ENCODE results near the gene WDTC1.
"Not testable (repeated sequence)": the region's sequence is repeated elsewhere in the genome, so short reads cannot be mapped to it uniquely, and the experiment has no call there.

WDTC1 gene

DNA sequence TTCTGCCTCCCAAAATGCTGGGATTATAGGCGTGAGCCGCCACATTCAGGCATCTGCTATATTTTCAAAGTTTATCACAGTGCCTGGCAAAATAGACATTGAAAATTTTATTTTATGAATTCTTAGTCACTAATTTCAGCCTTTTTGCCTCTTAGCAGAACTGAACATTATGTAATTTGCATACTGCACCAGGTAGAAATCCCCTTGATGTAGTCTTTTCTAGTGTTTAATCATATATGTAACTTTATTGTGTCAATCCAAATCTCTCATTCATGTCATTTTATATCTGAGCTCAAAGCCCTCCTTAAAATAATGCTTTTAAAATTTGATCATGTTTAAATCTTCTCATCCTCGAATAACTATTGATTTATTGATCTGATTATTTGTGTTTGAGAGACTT is 19.2 kb downstream of the WDTC1 start:
- DNase-seq = no peak

DNA sequence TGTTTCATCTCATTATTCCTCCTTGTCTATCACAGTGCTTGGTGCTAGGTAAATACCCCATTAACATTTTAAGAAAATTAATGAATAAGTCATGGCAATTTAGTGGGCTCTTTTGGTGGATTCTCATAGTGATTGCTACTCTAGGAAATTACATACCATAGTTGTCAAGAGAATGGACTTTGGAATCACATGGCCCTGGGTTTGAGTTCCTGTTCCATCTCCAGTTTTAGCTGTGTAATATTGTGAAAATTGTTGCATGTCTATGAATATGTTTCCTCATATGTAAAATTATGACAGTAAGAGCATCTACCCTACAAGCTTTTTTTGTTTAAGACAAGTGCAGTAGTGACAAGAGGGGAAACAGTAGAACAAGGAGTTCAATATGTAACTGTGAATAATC is 20.7 kb downstream of the WDTC1 start:
- DNase-seq = no peak

DNA sequence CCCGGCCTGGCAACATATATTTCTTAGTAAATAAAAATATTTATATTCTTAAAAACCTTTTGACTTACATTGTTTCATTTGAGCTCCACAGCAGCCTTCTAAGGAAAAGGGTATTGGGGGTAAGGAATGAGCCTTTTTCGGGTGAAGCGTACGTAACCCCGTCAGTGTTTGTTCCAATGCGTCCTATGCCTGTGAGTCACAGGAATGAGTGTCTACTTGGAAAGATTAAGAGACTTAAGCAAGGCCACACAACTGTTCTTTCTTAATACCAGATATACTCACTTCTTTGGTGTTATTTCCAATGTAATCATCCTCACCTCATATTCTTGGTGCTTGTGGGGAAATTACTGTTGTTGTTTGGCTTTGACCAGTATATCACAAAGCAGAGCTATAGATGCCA is 22.7 kb downstream of the WDTC1 start:
- DNase-seq = no peak

DNA sequence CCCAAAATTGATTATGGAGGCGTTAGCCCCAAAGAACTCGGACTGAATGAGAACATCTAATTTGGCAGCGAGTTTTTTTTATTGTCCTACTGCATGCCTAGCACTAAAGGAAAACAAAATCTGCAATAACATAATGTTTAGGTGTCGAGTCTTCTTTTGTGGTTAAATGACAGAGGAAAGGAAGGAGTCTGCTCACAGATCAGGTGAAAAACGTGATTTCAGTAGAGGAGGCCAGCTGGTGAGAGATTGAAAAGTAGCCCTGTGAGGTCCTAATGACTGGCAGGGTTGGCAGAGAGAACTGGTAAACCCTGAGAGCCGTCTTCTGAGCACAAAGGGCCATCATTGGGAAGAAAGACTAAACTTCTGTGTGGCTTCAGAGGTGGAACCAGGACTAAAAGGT is 24.2 kb downstream of the WDTC1 start:
- no peak for DNase-seq

DNA sequence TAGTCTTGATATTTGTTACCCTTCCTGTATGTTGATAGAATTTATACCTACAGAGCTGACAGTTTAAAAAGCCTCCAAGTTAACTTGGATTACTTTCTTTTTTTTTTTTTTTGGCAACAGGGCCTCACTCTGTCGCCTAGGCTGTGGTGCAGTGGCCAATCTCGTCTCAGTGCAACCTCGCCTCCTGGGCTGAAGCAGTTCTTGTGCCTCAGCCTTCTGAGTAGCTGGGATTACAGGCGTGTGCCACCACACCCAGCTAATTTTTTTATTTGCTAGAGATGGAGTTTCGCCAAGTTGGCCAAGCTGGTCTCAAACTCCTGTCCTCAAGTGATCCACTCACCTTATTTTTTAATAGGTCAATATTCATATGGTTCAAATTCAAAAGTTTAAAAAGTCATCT is 32.7 kb downstream of the WDTC1 start:
- DNase-seq = no peak

DNA sequence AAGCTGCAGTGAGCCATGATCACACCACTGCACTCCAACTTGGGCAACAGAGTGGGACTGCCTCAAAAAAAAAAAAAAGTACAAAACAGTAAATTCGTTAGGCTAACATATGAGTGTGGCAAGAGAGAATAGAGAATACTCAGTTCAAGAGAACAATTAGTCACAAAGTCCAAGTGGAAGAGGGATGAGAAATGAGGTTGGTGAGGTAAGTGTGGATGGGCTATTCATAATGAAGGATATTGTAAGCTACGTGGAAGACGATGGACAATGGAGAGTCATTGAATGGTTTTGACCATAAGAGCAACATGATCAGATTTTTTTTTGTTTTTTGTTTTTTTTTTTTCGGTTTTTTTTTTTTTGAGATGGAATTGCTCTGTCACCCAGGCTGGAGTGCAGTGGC is 34.8 kb downstream of the WDTC1 start:
- DNase-seq = no peak

DNA sequence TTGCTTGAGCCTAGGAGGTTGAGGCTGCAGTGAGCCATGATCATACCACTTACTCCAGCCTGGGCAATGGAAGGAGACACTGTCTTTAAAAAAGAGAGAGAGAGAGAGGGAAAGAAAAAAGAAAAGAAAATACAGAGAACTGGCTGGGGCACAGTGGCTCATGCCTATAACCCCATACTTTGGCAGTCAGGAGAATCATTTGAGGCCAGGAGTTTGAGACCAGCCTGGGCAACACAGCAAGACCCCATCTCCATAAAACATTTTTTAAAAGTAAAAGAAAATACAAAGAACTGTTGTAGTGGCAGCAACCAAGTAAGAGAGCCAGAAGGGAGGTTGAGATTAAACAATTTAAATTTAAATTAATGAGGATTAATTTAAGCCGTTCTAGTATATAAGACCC is 39.8 kb downstream of the WDTC1 start:
- no peak for DNase-seq

DNA sequence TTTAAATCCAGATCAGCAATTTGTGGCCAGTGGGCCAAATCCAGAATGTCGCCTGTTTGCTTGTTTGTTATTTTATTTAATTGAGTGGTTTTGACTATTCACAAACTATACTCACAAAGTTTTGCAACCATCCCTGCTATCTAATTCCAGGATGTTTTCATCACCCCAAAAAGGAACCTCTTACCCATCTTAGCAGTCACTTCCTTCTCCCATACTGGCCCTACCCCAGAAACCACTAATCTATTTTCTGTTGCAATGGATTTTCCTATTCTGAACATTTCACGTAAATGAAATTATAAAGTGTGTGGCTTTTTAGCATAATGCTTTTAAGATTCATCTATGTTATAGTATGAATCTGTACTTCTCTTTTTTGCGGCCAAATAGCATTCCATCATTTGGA is 41.3 kb downstream of the WDTC1 start:
- DNase-seq = no peak

DNA sequence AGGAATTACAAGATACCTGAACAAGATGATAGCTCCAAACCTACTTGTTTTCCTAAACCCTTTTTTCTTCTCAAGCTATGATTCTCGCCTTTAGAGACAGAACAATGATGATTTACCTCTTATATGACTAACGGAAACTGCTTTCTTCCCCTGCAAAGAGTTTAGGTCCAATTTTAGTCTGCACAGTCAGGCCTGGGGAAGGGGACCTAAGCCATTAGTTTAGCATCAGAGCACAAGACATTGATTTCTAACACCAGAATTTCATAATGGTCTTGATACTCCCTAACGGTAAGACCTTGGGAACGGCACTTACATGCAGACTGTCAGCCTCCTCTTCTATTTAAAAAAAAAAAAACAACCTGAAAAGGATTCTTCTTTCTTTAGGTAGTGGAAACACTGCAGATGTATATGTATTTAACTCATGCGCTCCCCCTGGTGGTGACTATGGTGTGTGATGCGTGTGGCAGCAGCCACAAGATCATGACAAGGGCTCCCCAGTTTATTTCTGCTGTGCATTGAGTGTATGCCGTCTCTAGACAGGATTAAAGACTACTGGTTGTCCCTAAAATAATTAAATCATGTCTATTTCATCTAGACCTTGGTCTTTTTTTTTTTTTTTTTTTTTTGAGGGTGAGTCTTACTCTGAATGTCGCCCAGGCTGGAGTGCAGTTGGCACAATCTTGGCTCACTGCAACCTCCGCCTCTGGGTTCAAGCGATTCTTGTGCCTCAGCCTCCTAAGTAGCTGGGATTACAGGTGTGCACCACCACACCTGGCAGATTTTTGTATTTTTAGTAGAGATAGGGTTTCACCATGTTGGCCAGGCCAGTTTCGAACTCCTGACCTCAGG is 50.2 kb downstream of the WDTC1 start:
- DNase-seq = peak; percentile 55

DNA sequence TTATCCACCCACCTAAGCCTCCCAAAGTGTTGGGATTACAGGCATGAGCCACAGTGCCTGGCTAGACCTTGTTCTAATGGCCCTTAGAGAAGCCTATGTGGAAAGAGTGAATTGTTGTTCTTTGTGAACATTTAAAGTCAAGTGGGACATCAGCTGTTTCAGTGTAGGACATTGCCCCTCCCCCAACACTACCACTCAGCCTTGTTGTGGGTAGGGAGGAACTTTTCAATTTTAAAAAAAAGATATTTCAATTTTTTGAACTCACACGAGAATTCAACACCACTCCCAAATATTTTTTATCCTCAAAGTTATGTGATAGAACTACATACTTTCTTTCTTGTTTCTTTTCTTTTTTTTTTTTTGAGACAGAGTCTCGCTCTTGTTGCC is 50.8 kb downstream of the WDTC1 start:
- DNase-seq = no peak

DNA sequence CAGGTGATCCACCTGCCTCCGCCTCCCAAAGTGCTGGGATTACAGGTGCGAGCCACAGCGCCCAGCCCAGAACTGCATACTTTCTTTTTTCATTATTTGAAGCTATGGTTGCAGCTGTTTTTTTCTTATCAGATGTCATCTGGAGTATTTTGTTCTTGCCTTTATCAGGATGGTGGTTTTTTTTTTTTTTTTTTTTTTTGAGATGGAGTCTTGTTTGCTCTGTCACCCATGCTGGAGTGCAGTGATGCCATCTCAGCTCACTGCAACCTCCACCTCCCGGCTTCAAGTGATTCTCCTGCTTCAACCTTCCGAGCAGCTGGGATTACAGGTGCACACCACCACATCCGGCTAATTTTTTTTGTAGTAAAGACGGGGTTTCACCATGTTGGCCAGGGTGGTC is 51.4 kb downstream of the WDTC1 start:
- not testable (repeated sequence) for DNase-seq

DNA sequence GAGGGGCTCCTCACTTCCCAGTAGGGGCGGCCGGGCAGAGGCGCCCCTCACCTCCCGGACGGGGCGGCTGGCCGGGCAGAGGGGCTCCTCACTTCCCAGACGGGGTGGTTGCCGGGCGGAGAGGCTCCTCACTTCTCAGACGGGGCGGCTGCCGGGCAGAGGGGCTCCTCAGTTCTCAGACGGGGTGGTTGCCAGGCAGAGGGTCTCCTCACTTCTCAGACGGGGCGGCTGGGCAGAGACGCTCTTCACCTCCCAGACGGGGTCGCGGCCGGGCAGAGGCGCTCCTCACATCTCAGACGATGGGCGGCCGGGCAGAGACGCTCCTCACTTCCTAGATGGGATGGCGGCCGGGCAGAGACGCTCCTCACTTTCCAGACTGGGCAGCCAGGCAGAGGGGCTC is 54.7 kb downstream of the WDTC1 start:
- not testable (repeated sequence) for DNase-seq

DNA sequence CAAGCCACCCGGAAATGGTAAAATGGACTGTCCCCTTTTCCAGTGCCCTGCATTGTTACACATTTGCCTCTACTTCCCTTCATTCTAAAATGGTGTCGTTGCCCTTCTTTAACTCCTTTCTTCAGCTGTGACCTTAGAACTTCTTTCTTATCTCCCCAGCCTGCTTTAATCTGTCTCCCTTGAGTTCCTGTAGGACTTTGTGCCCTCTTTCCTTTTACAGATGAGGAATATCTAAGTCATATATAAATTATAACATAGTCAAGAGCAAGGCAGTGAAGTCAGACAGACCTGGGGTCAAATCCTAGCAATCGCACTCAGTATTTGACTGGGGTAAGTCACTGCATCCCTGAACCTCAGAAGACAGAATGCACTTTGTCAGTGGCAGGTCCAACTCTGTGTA is 56.1 kb downstream of the WDTC1 start:
- DNase-seq = no peak

DNA sequence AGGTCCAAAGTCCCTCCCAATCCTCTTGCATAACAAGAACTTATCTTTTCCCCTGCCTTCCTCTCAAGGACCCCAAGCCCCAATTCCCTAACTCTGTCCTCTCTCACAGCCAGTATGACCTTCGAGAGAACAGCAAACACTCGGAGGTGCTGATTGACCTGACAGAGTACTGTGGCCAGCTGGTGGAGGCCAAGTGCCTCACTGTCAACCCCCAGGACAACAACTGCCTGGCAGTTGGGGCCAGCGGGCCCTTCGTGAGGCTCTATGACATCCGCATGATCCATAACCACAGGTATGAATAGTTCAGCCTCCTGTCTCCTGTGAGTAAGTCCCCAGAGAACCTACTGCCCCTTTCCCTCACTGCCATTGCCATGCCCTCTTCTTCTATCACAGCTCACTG is 57.7 kb downstream of the WDTC1 start:
- no peak for DNase-seq

DNA sequence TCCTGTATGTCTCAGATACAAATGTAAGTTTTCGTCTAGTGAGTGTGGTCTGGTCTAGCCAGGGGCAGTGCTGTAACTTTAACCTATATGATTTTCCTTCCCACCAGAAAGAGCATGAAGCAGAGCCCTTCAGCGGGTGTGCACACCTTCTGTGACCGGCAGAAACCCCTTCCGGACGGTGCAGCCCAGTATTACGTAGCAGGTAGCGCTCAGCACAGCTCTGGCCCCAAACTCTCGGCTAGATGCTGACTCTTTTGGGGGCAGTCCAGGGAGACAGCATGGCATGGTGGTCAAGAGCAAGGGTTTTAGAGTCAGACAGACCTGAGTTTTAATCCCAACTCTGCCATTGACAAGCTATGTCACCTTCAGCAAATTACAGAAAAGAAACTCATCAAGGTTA is 59.5 kb downstream of the WDTC1 start:
- no peak for DNase-seq

DNA sequence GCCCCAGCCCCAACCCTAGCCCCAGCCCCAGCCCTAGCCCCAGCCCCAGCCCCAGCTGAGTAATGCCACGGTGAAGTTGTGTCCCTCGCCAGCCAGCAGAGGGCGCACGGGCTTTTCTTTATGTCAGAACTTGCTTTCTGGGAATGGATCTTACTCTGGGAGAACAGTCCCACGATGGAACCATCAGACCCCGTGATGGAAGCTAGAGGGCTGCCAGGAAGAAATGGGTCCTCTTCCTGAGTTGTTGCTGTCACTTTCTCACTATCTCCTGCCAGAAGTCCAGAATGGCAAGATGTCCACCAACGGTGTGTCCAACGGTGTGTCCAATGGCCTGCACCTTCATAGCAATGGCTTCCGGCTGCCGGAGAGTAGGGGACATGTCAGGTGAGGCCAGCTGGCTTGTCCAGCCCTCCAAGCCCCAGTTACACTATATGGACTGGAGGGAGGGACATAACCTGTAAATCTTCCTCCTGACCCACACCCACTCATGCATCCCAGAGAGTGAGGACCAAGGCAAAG is 62.4 kb downstream of the WDTC1 start:
- DNase-seq = peak; percentile 13

DNA sequence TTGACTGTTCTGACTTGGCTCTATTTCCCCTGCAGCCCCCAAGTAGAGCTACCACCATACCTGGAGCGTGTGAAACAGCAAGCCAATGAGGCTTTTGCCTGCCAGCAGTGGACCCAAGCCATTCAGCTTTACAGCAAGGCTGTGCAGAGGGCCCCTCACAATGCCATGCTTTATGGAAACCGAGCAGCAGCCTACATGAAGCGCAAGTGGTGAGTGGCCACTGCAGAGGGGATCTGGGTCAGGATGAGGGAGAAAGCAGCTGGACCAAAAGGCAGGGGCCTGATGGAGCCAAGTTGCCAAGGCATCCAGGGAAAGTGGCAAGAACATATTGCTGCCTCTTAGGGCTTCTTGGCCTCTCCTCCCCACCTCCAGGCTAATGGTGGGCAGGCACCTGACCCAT is 63.5 kb downstream of the WDTC1 start:
- no peak for DNase-seq

DNA sequence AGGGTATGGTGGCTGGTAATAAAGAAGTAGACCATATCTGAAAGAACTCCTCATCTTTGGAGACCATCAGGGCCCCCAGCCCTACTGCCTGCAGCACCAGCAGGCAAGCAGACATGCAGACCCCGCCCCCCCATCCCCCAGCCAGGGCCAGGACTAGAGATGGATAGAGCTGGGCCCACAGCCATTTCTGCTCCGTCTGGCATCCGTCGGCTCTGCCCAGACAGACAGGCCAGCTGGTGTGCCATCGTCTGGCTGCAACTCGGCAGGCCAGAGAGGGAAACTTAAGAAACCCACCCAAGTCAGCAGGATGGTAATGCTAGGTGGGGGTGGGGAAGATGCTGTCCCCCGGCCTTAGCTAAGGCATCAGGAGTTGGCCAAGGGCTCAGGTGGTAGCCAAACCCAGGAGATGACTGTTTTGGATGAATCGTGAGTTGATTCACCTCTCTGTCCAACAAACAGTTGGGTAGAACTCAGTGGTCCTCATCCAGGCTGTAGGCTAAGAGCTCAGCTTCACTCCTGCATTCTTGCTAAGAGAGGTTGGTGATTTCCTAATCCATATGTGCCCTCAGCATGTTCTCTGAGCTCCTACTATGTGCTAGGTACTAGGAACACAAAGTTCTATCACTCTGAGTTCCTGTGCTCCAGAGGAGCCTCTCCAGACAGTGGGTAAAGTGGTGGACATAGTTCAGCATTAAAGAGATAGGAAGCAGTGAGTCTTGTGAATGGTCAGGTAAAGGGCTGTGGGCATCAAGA is 64.4 kb downstream of the WDTC1 start:
- DNase-seq = no peak

DNA sequence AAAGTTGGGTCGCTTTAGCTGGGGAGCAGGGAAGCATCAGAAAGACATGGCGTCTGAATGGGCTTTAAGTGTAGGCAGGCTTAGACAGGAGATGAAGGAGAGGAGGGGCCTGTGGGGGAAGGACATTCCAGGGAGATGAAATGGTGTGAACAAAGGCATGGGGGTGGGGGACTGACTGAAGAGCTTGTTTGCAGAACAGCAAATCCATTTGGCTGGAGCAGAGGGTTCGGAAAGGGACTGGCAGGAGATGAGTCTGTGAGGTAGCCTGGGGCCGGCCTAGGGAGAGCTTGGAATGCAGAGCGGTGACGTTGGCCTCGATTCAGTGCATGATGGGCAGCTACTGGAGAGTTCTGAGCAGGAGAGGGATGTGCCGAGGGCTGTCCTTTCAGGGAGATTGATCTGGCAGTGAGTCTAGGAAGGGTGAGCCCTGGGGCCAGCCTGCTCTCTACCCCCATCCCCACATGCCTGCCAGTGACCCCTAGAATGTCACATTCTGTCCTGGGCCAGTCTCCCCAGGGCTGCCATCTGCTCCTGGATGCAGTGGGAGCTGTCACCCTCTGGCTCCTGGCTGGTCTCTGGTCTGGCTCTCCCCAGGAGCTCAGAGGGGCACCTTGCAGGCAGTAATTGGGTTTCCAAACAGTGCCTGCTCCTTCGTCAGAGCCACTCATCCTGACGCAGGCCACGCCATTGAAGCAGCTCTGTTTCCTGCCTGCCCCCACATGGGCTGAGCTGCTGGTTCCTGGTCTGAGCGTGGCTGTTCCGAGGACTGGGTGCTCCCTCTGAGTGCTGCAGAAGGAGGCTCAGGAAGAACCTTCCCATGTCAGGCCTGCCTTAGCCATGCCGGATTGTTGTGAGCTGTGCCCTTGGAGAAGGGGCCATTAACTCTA is 65.2 kb downstream of the WDTC1 start:
- DNase-seq = peak; percentile 27

DNA sequence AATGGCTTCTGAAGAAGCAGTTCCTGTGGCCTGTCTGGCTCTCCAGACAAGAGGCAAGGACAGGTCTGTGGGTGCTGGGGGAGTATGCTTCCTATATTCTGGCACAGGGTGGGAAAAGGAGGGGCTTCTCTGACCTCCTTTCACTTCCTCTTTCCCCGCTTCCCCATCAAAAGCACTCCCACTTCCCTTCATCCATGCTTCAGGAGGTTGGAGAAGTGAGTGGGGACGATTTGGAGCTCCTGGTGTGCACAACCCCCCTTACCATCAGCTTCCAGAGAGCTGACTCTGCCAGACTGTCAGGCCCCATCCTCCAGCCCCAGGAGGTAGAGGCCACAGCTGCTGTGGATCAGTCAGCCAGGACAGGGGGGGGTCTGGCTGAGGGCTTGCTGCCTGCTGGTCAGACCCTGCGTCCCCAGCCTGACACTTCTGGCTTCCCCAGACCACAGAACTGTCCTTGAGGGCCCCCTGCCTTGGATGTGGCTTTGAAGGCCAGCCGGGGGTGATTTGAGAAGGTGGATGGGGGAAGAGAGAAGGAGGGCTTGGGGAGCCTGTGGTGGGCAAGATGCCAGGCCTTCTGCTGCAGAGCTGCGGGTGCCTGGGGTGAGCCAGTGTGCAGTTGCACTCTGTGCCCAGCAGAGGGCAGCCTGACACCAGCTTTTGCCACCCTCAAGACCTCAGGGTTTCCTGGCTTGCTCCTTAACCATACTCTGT is 66.1 kb downstream of the WDTC1 start:
- DNase-seq = peak; percentile 93

DNA sequence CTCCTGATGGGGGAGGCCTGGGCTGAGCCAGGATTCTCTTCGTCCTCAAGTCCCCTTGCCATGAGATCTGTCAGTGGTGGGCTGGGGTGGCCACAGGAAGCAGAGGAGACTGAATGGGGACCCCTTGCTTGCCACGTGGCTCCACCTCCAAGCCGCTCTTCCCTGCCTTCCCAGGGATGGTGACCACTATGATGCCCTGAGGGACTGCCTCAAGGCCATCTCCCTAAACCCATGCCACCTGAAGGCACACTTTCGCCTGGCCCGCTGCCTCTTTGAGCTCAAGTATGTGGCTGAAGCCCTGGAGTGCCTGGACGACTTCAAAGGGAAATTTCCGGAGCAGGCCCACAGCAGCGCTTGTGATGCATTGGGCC is 66.6 kb downstream of the WDTC1 start:
- DNase-seq = no peak

DNA sequence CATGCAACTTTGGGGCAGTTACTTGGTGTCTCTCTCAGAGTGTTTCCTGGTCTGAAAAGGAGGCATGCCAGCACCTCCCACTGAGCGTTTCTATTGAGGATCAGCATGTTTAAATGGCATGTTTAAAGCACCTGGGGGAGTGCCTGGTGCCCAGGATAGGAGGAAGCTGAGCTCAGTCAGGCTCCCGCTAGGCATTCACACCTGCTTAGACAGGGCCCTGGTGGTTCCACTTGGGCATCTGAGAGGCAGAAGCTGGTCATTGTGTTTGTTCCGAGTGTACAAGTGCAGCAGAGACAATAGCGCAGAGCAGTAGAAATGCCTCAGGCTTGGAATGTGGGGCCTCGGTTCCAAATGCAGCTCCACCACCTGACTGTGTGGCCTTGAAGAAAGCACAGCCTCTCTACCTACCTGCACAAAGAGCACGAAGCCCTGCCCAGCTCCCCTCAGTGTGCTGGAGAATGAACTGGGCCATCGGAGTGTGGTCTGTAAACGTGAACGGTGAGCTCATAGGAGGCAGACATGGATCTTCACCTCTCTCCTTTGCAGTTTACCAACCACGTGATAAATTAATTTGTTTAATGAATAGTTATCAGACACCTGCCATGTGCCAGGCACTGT is 67.3 kb downstream of the WDTC1 start:
- DNase-seq = peak; percentile 99

Measured in DMS79 (cell line).